H1 (cell line): ENCODE measurements around the gene DMAC2. TPM values are rescaled to one million over a fixed set of nuclear protein-coding genes. Genes with fewer than 3 reads are reported as not detected.

Experiments
- CTCF ChIA-PET: fragments of 300-600 bp; sonication (Branson Sonifier 250); formaldehyde crosslinking; loops from one replicate; lab custom pipeline; 2021; ENCODE audit not compliant: partially characterized antibody; lab: Charles Lee
- POLR2A ChIA-PET: fragments of 300-600 bp; sonication (Branson Sonifier 250); formaldehyde crosslinking; loops from one replicate; lab custom pipeline; 2021; ENCODE audit warnings: inconsistent platforms; ENCODE audit not compliant: partially characterized antibody; lab: Charles Lee
- DNase-seq, 2 experiments: peaks; one replicate each; pipeline versions ENCODE4 v3.0.0 to v3.0.0-alpha.2; 2010 to 2022; ENCODE audit warnings: low spot score in 2 of 2, low read depth in 1 of 2, mixed read lengths in 1 of 2
- FAIRE-seq: peaks from 2 replicates; lab custom pipeline; 2011; peaks lifted over from hg19 to GRCh38; lab: Jason Lieb, UNC
- H2AFZ ChIP-seq: 2 replicates; pipeline ENCODE4 v1.8.1; 2012; ENCODE audit warnings: low read length, inconsistent platforms
- H2AK5ac ChIP-seq: 2 replicates; pipeline ENCODE4 v1.6.1; 2013; ENCODE audit warnings: low read depth, low read length
- H2BK120ac ChIP-seq: replicated peaks from 2 replicates; pipeline ENCODE3; 2013; ENCODE audit warnings: low read depth, low read length, inconsistent platforms
- H2BK12ac ChIP-seq: 2 replicates; pipeline ENCODE4 v1.6.1; 2013; ENCODE audit warnings: low read depth, low read length
- H2BK15ac ChIP-seq: 2 replicates; pipeline ENCODE4 v1.6.1; 2013; ENCODE audit warnings: low read length
- H2BK20ac ChIP-seq: 2 replicates; pipeline ENCODE4 v1.6.1; 2013; ENCODE audit warnings: low read length
- H2BK5ac ChIP-seq: 2 replicates; pipeline ENCODE4 v1.6.1; 2013; ENCODE audit warnings: low read depth, low read length
- H3K14ac ChIP-seq: 2 replicates; pipeline ENCODE4 v1.6.1; 2013; ENCODE audit warnings: inconsistent platforms; ENCODE audit not compliant: insufficient read length
- H3K18ac ChIP-seq: 2 replicates; pipeline ENCODE4 v1.6.1; 2013; ENCODE audit warnings: low read length; ENCODE audit errors: extremely low read depth
- H3K23ac ChIP-seq: 2 replicates; pipeline ENCODE4 v1.6.1; 2013; ENCODE audit warnings: inconsistent platforms; ENCODE audit not compliant: insufficient read length
- H3K23me2 ChIP-seq: 2 replicates; pipeline ENCODE4 v1.6.1; 2013; ENCODE audit warnings: low read depth, low read length
- H3K27ac ChIP-seq: 2 replicates; pipeline ENCODE4 v1.6.1; 2011; ENCODE audit warnings: low read depth, low read length, inconsistent platforms
- H3K27me3 ChIP-seq, 4 experiments: replicated peaks in 1 of 4; 1 replicate in 1 of 4; 2 replicates in 3 of 4; pipeline versions ENCODE4 v1.6.1 to v1.8.1; 2011 to 2013; ENCODE audit warnings: low read length in 3 of 4, mild to moderate bottlenecking in 3 of 4, inconsistent platforms in 2 of 4, mixed read lengths in 2 of 4, moderate library complexity in 1 of 4; ENCODE audit not compliant: control insufficient read depth in 3 of 4, insufficient read depth in 3 of 4; ENCODE audit errors: extremely low read depth in 1 of 4
- H3K36me3 ChIP-seq, 4 experiments: 2 replicates each; pipeline versions ENCODE4 v1.6.1 to v1.8.1; 2011 to 2013; ENCODE audit warnings: mild to moderate bottlenecking in 4 of 4, low read length in 3 of 4, moderate library complexity in 2 of 4, control low read depth in 1 of 4, inconsistent platforms in 1 of 4; ENCODE audit not compliant: insufficient read depth in 4 of 4, control insufficient read depth in 2 of 4
- H3K4ac ChIP-seq: replicated peaks from 2 replicates; pipeline ENCODE3; 2013; ENCODE audit warnings: low read length, low read depth, mixed read lengths, inconsistent platforms; ENCODE audit not compliant: insufficient read length
- H3K4me1 ChIP-seq, 4 experiments: replicated peaks in 1 of 4; 1 replicate in 1 of 4; 2 replicates in 3 of 4; pipeline versions ENCODE4 v1.6.1 to v1.8.1; 2011 to 2013; ENCODE audit warnings: low read length in 3 of 4, inconsistent platforms in 2 of 4, mixed read lengths in 1 of 4; ENCODE audit not compliant: insufficient read depth in 4 of 4, control insufficient read depth in 3 of 4
- H3K4me2 ChIP-seq, 2 experiments: 2 replicates each; pipeline versions ENCODE4 v1.6.1 to v1.8.1; 2011 to 2013; ENCODE audit warnings: low read depth in 2 of 2, low read length in 2 of 2, control low read depth in 1 of 2, inconsistent platforms in 1 of 2, mild to moderate bottlenecking in 1 of 2; ENCODE audit not compliant: insufficient read depth in 1 of 2
- H3K4me3 ChIP-seq, 4 experiments: fragments of 200-600, 300-600 bp in 1 of 4; sonication (generic), shearing (Covaris generic), sonication (Bioruptor Twin) in 1 of 4; 2 replicates each; pipeline versions ENCODE4 v1.5.1 to v1.8.1; 2011 to 2016; ENCODE audit warnings: low read length in 4 of 4, low read depth in 3 of 4, control low read depth in 2 of 4, inconsistent platforms in 2 of 4, mild to moderate bottlenecking in 2 of 4, mixed read lengths in 1 of 4, moderate library complexity in 1 of 4; ENCODE audit not compliant: insufficient read depth in 2 of 4; ENCODE audit errors: extremely low read depth in 1 of 4
- H3K56ac ChIP-seq: replicated peaks from 2 replicates; pipeline ENCODE3; 2013; ENCODE audit warnings: low read depth, mild to moderate bottlenecking, mixed read lengths, low read length, inconsistent platforms; ENCODE audit not compliant: insufficient read length
- H3K79me1 ChIP-seq: 2 replicates; pipeline ENCODE4 v1.6.1; 2013; ENCODE audit warnings: low read depth, low read length, control low read depth
- H3K79me2 ChIP-seq, 2 experiments: 2 replicates each; pipeline versions ENCODE4 v1.6.1 to v1.8.1; 2012 to 2013; ENCODE audit warnings: low read length in 2 of 2, mild to moderate bottlenecking in 2 of 2, inconsistent platforms in 1 of 2; ENCODE audit not compliant: insufficient read depth in 2 of 2, control insufficient read depth in 1 of 2
- H3K9ac ChIP-seq, 4 experiments: replicated peaks in 1 of 4; 1 replicate in 1 of 4; 2 replicates in 3 of 4; pipeline versions ENCODE4 v1.6.1 to v1.8.1; 2011 to 2013; ENCODE audit warnings: low read depth in 3 of 4, low read length in 3 of 4, control low read depth in 2 of 4, mild to moderate bottlenecking in 2 of 4, moderate library complexity in 2 of 4, inconsistent platforms in 1 of 4; ENCODE audit errors: extremely low read depth in 1 of 4
- H3K9me3 ChIP-seq, 2 experiments: 2 replicates each; pipeline versions ENCODE4 v1.6.1 to v1.8.1; 2012 to 2013; ENCODE audit warnings: mild to moderate bottlenecking in 2 of 2, moderate library complexity in 2 of 2, control low read depth in 1 of 2, inconsistent platforms in 1 of 2, low read depth in 1 of 2, low read length in 1 of 2, mixed read lengths in 1 of 2; ENCODE audit not compliant: insufficient read depth in 2 of 2
- H4K20me1 ChIP-seq, 2 experiments: replicated peaks in 1 of 2; 2 replicates each; pipeline versions ENCODE3 to v1.8.1; 2011 to 2013; ENCODE audit warnings: inconsistent platforms in 2 of 2, low read length in 2 of 2, mild to moderate bottlenecking in 1 of 2; ENCODE audit not compliant: insufficient read depth in 2 of 2, control insufficient read depth in 1 of 2
- H4K5ac ChIP-seq: 2 replicates; pipeline ENCODE4 v1.6.1; 2013; ENCODE audit warnings: low read length, low read depth, mixed read lengths, inconsistent platforms; ENCODE audit not compliant: insufficient read length
- H4K8ac ChIP-seq: 2 replicates; pipeline ENCODE4 v1.8.0; 2013; ENCODE audit warnings: mild to moderate bottlenecking, moderate library complexity, low read length, inconsistent platforms; ENCODE audit not compliant: insufficient read depth; ENCODE audit errors: extremely low read depth
- H4K91ac ChIP-seq: replicated peaks from 2 replicates; pipeline ENCODE3; 2013; ENCODE audit warnings: low read length, mixed read lengths, inconsistent platforms; ENCODE audit not compliant: insufficient read length
- ASH2L ChIP-seq: fragments of 200-600, 300-600 bp; sonication (generic); IDR thresholded peaks from one replicate; pipeline ENCODE4 v1.7.1; 2017; ENCODE audit warnings: low read length
- ATF2 ChIP-seq: IDR thresholded peaks from 2 replicates; pipeline ENCODE4 v1.6.1; 2012; ENCODE audit warnings: low read length, inconsistent platforms
- BCL11A ChIP-seq, 2 experiments: IDR thresholded peaks; one replicate each; pipeline ENCODE4 v1.6.1; 2011; ENCODE audit warnings: low read depth in 2 of 2, low read length in 2 of 2, mild to moderate bottlenecking in 2 of 2
- CBX8 ChIP-seq: fragments of 300-800, 300-1000 bp; sonication (generic); IDR thresholded peaks from 2 replicates; pipeline ENCODE4 v1.7.1; 2016; ENCODE audit warnings: low read depth, low read length, borderline replicate concordance
- EGR1 ChIP-seq: IDR thresholded peaks from 2 replicates; pipeline ENCODE4 v1.6.1; 2011; ENCODE audit warnings: low read depth, low read length, borderline replicate concordance
- GTF2F1 ChIP-seq: IDR thresholded peaks from 2 replicates; pipeline ENCODE4 v1.6.1; 2012; ENCODE audit warnings: low read depth, low read length, improper control_type of control experiment, borderline replicate concordance
- KDM5A ChIP-seq: fragments of 200-600 bp; IDR thresholded peaks from 2 replicates; pipeline ENCODE4 v1.7.1; 2012; ENCODE audit warnings: mild to moderate bottlenecking, low read length, inconsistent platforms, mixed read lengths
- NRF1 ChIP-seq: IDR thresholded peaks from 2 replicates; pipeline ENCODE4 v1.6.1; 2011; ENCODE audit warnings: mild to moderate bottlenecking, low read depth, low read length, improper control_type of control experiment
- RBBP5 ChIP-seq: IDR thresholded peaks from 2 replicates; pipeline ENCODE4 v1.7.1; 2012; ENCODE audit warnings: low read depth, mild to moderate bottlenecking, inconsistent platforms, low read length, moderate library complexity, borderline replicate concordance
- RFX5 ChIP-seq: IDR thresholded peaks from 2 replicates; pipeline ENCODE4 v1.6.1; 2011; ENCODE audit warnings: low read depth, low read length, improper control_type of control experiment, borderline replicate concordance
- RNF2 ChIP-seq: fragments of 200-900, 300-1000 bp; sonication (generic); IDR thresholded peaks from 2 replicates; pipeline ENCODE4 v1.7.1; 2016; ENCODE audit warnings: borderline replicate concordance, low read depth, mild to moderate bottlenecking, antibody characterized with exemption, low read length; ENCODE audit not compliant: poor library complexity, severe bottlenecking; ENCODE audit errors: missing control alignments
- TAF1 ChIP-seq: IDR thresholded peaks from 2 replicates; pipeline ENCODE4 v1.6.1; 2011; ENCODE audit warnings: mild to moderate bottlenecking, low read depth, low read length
- WGBS, 2 experiments: shearing (Covaris generic) in 1 of 2; methylation state at CpG; one replicate each; pipeline versions ENCODE4 v1.1.6 to v1.1.7; 2013 to 2015; ENCODE audit warnings: low lambda C conversion rate in 2 of 2, mixed read lengths in 2 of 2, inconsistent platforms in 1 of 2, low coverage in 1 of 2, missing lambda C conversion rate in 1 of 2; ENCODE audit not compliant: insufficient replicate concordance in 2 of 2, insufficient coverage in 1 of 2, insufficient read length in 1 of 2; ENCODE audit errors: extremely low coverage in 1 of 2, missing lambda C conversion rate in 1 of 2; 5-methylcytosine and 5-hydroxymethylcytosine counted together
- polyA plus RNA-seq, 7 experiments: library from polyadenylated mRNA; depleted of rRNA in 3 of 7; stranded (reverse) in 5 of 7; unstranded in 2 of 7; fragments of >200 nt in 5 of 7; fragments of 200-250 nt in 2 of 7; gene quantifications; 1 replicate in 5 of 7; 2 replicates in 1 of 7; 4 replicates in 1 of 7; pipeline versions ENCODE4 v1.2.1 to v1.2.3, GENCODE V29; 2011 to 2013; ENCODE audit warnings: missing spikeins in 2 of 7, mixed read lengths in 2 of 7
- total RNA-seq: library from RNA; stranded (reverse); fragmentation: NEBNext Ultra II Directional; extraction: Animal tissue kit (Norgen Biotek cat#: 25700); gene quantifications from 2 replicates; pipeline ENCODE4 v1.2.1, GENCODE V29; 2021

Gene DMAC2
- total and polyA plus RNA-seq, 2 of the 8 experiments (the other 6 are each of a cell fraction or from before 2014, with no cell fraction given), result 86.8 to 170 TPM

GRCh38 chr19:41402010-41402409, 37.7 kb downstream of the DMAC2 start:
- no peak for TF ChIP-seq RBBP5
- no peak for TF ChIP-seq ATF2
- TF ChIP-seq ASH2L, result no peak
- TF ChIP-seq RNF2, result no peak
- TF ChIP-seq NRF1, result no peak
- no peak for TF ChIP-seq KDM5A
- no peak for TF ChIP-seq BCL11A (IDR thresholded peaks at IDR 0.05; ENCODE audit: low read depth in 2 of 2, low read length in 2 of 2)
- TF ChIP-seq TAF1, result no peak
- TF ChIP-seq CBX8, result no peak
- no peak for TF ChIP-seq RFX5
- no peak for TF ChIP-seq EGR1
- TF ChIP-seq GTF2F1, result no peak
- H3K9ac ChIP-seq, result no peak overlapping the region
- ChIA-PET CTCF (interaction anchor here (2.3 kb wide), 1 partner anchor 23 kb away, joined by 5 read pairs; no protein-coding TSS in a partner anchor), POLR2A (no interaction called here)
- no peak overlapping the region for H3K14ac ChIP-seq
- H2AK5ac ChIP-seq, result no peak overlapping the region
- no peak overlapping the region for H3K18ac ChIP-seq
- H3K4me3 ChIP-seq, result no peak overlapping the region
- no peak overlapping the region for H2BK5ac ChIP-seq
- no peak overlapping the region for H4K91ac ChIP-seq
- no peaks in the 10 kb centered on the region; a peak in 1 of 8 replicates for H3K36me3 ChIP-seq
- no peak overlapping the region for H3K4me2 ChIP-seq
- WGBS, 2 experiments, result 90% methylated on average over 3 of the region's 3 CpGs; no CpG with 5 or more reads in 1 of the 2 experiments
- no peak overlapping the region for H2BK12ac ChIP-seq
- no peak overlapping the region for H2BK120ac ChIP-seq
- no peak overlapping the region for H4K5ac ChIP-seq
- peaks cover 8% of the 10 kb centered on the region; the same call in 1 of the 2 replicates for H3K79me1 ChIP-seq
- H2BK15ac ChIP-seq, result no peak overlapping the region
- DNase-seq (no peak), FAIRE-seq (no peak)
- H3K56ac ChIP-seq, result no peak overlapping the region
- no peak overlapping the region for H2AFZ ChIP-seq
- no peak overlapping the region for H2BK20ac ChIP-seq
- peaks cover 0 to 16% of the 10 kb centered on the region in 2 experiments; a peak in 2 of 4 replicates for H3K79me2 ChIP-seq
- H3K4ac ChIP-seq, result no peak overlapping the region
- no peaks in the 10 kb centered on the region for H3K27me3 ChIP-seq
- H4K20me1 ChIP-seq, result peaks cover 0 to 1% of the 10 kb centered on the region in 2 experiments
- H3K9me3 ChIP-seq, result no peaks in the 10 kb centered on the region
- H3K23me2 ChIP-seq, result peaks cover 1% of the 10 kb centered on the region
- H3K23ac ChIP-seq, result no peak overlapping the region
- H4K8ac ChIP-seq, result no peak overlapping the region
- no peak overlapping the region for H3K27ac ChIP-seq
- H3K4me1 ChIP-seq, result peaks cover 0 to 4% (median 0%) of the 10 kb centered on the region in 4 experiments; a peak in 5 of 7 replicates
